Subcutaneous abdominal adipose tissue (tissue), 5 donors: ENCODE data around the gene PRKRIP1.
A peak's percentile ranks its signal among the peaks of the same experiment; 100 is the strongest.
"Not testable (repeated sequence)": the region's sequence is repeated elsewhere in the genome, so short reads cannot be mapped to it uniquely, and the experiment has no call there.

Experiments
- H3K27ac ChIP-seq: one replicate; pipeline ENCODE4 v1.7.0; 2013; ENCODE audit warnings: low read depth, mild to moderate bottlenecking, inconsistent platforms, low read length, moderate library complexity
- H3K27me3 ChIP-seq, 5 donors: one replicate each; pipeline ENCODE4 v1.7.0; 2013; ENCODE audit warnings: low read length in 5 of 5, inconsistent platforms in 1 of 5; ENCODE audit not compliant: control insufficient read depth in 5 of 5, insufficient read depth in 4 of 5
- H3K36me3 ChIP-seq, 5 donors: one replicate each; pipeline ENCODE4 v1.7.0; 2013; ENCODE audit warnings: low read length in 5 of 5; ENCODE audit not compliant: control insufficient read depth in 5 of 5, insufficient read depth in 5 of 5
- H3K4me1 ChIP-seq, 5 donors: one replicate each; pipeline ENCODE4 v1.7.0; 2013; ENCODE audit warnings: low read length in 5 of 5, mild to moderate bottlenecking in 3 of 5, moderate library complexity in 1 of 5; ENCODE audit not compliant: control insufficient read depth in 5 of 5, insufficient read depth in 5 of 5
- H3K4me3 ChIP-seq, 5 donors: one replicate each; pipeline ENCODE4 v1.7.0; 2013; ENCODE audit warnings: low read length in 5 of 5, low read depth in 1 of 5
- H3K9ac ChIP-seq, 5 donors: one replicate each; pipeline ENCODE4 v1.7.0; 2013; ENCODE audit warnings: low read length in 5 of 5, mild to moderate bottlenecking in 4 of 5, moderate library complexity in 3 of 5
- H3K9me3 ChIP-seq, 5 donors: one replicate each; pipeline ENCODE4 v1.7.0; 2013; ENCODE audit warnings: low read length in 5 of 5; ENCODE audit not compliant: control insufficient read depth in 5 of 5
- donor health status: healthy.
- donor health status: healthy.
- donor health status: healthy.
- donor health status: healthy.
- donor health status: healthy.

PRKRIP1 gene

GRCh38 chr7:102403563-102403962 is 7.4 kb downstream of the PRKRIP1 start:
- no peaks in the 10 kb centered on the region for H3K4me1 ChIP-seq
- no peak overlapping the region for H3K27ac ChIP-seq
- H3K9me3 ChIP-seq, result no peaks in the 10 kb centered on the region
- H3K4me3 ChIP-seq, result no peak overlapping the region
- peaks cover 14 to 93% (median 69%) of the 10 kb centered on the region in 5 donors for H3K36me3 ChIP-seq
- H3K27me3 ChIP-seq, result no peaks in the 10 kb centered on the region
- H3K9ac ChIP-seq, result peak overlapping the region in 1 of 5 donors; percentile 33

GRCh38 chr7:102404005-102404861 is 8.1 kb downstream of the PRKRIP1 start:
- Histone ChIP-seq H3K27me3 (no peaks in the 10 kb centered on the region), H3K9me3 (no peaks in the 10 kb centered on the region), H3K27ac (no peak overlapping the region), H3K4me3 (no peak overlapping the region), H3K36me3 (peaks cover 14 to 95% (median 70%) of the 10 kb centered on the region in 5 donors), H3K9ac (no peak overlapping the region), H3K4me1 (no peaks in the 10 kb centered on the region)

- not testable (repeated sequence) for H3K9me3 ChIP-seq, H3K27ac ChIP-seq, H3K9ac ChIP-seq, H3K4me3 ChIP-seq, H3K4me1 ChIP-seq, H3K27me3 ChIP-seq
- H3K36me3 ChIP-seq, result peaks cover 14 to 94% (median 69%) of the 10 kb centered on the region in 5 donors
Measured at GRCh38 chr7:102404862-102405188, 8.7 kb downstream of the PRKRIP1 start.

- Histone ChIP-seq H3K27ac (no peak overlapping the region), H3K36me3 (peaks cover 8 to 92% (median 69%) of the 10 kb centered on the region in 5 donors), H3K4me1 (peaks cover 0 to 5% (median 0%) of the 10 kb centered on the region in 5 donors), H3K9me3 (peaks cover 0 to 6% (median 0%) of the 10 kb centered on the region in 5 donors), H3K4me3 (no peak overlapping the region), H3K9ac (no peak overlapping the region), H3K27me3 (no peaks in the 10 kb centered on the region)
Measured at GRCh38 chr7:102407910-102408309, 11.7 kb downstream of the PRKRIP1 start.

GRCh38 chr7:102408530-102408929 is 12.4 kb downstream of the PRKRIP1 start:
- not testable (repeated sequence) for H3K9ac ChIP-seq, H3K4me3 ChIP-seq, H3K27ac ChIP-seq, H3K9me3 ChIP-seq, H3K4me1 ChIP-seq, H3K27me3 ChIP-seq
- H3K36me3 ChIP-seq, result peaks cover 8 to 91% (median 67%) of the 10 kb centered on the region in 5 donors

GRCh38 chr7:102409340-102409739 is 13.2 kb downstream of the PRKRIP1 start:
- no peaks in the 10 kb centered on the region for H3K27me3 ChIP-seq
- H3K9ac ChIP-seq, result no peak overlapping the region
- peaks cover 0 to 5% (median 0%) of the 10 kb centered on the region in 5 donors for H3K4me1 ChIP-seq
- H3K9me3 ChIP-seq, result peaks cover 0 to 6% (median 0%) of the 10 kb centered on the region in 5 donors
- peaks cover 8 to 91% (median 59%) of the 10 kb centered on the region in 5 donors for H3K36me3 ChIP-seq
- H3K4me3 ChIP-seq, result no peak overlapping the region
- H3K27ac ChIP-seq, result no peak overlapping the region

GRCh38 chr7:102410123-102410522 is 14.0 kb downstream of the PRKRIP1 start:
- Histone ChIP-seq H3K27ac (no peak overlapping the region), H3K4me3 (no peak overlapping the region), H3K27me3 (no peaks in the 10 kb centered on the region), H3K36me3 (peaks cover 8 to 92% (median 61%) of the 10 kb centered on the region in 5 donors), H3K9me3 (peaks cover 0 to 6% (median 0%) of the 10 kb centered on the region in 5 donors), H3K4me1 (peaks cover 0 to 5% (median 0%) of the 10 kb centered on the region in 5 donors), H3K9ac (no peak overlapping the region)

- Histone ChIP-seq H3K9ac (no peak overlapping the region), H3K4me3 (no peak overlapping the region), H3K27me3 (no peaks in the 10 kb centered on the region), H3K36me3 (peaks cover 4 to 92% (median 62%) of the 10 kb centered on the region in 5 donors), H3K4me1 (peaks cover 0 to 5% (median 0%) of the 10 kb centered on the region in 5 donors), H3K9me3 (peaks cover 0 to 6% (median 0%) of the 10 kb centered on the region in 5 donors), H3K27ac (no peak overlapping the region)
Measured at GRCh38 chr7:102410918-102411317, 14.8 kb downstream of the PRKRIP1 start.

- peaks cover 0 to 5% (median 0%) of the 10 kb centered on the region in 5 donors for H3K4me1 ChIP-seq
- peaks cover 0 to 93% (median 62%) of the 10 kb centered on the region in 5 donors for H3K36me3 ChIP-seq
- no peak overlapping the region for H3K9ac ChIP-seq
- H3K4me3 ChIP-seq, result no peak overlapping the region
- H3K9me3 ChIP-seq, result peaks cover 0 to 6% (median 0%) of the 10 kb centered on the region in 5 donors
- no peaks in the 10 kb centered on the region for H3K27me3 ChIP-seq
- H3K27ac ChIP-seq, result no peak overlapping the region
Measured at GRCh38 chr7:102412548-102412947, 16.4 kb downstream of the PRKRIP1 start.

GRCh38 chr7:102413091-102413490 is 16.9 kb downstream of the PRKRIP1 start:
- H3K36me3 ChIP-seq, result peaks cover 0 to 93% (median 59%) of the 10 kb centered on the region in 5 donors
- no peak overlapping the region for H3K27ac ChIP-seq
- peaks cover 0 to 5% (median 0%) of the 10 kb centered on the region in 5 donors for H3K4me1 ChIP-seq
- peaks cover 0 to 6% (median 0%) of the 10 kb centered on the region in 5 donors for H3K9me3 ChIP-seq
- H3K9ac ChIP-seq, result no peak overlapping the region
- H3K27me3 ChIP-seq, result no peaks in the 10 kb centered on the region
- no peak overlapping the region for H3K4me3 ChIP-seq
